Measurements from ENCODE around the gene FRMPD2. TPM values are rescaled to one million over a fixed set of nuclear protein-coding genes. Genes with fewer than 3 reads are reported as not detected.

The FRMPD2 gene
- total RNA-seq, 1 experiment from 2014 or later = 1.3 TPM

DNA sequence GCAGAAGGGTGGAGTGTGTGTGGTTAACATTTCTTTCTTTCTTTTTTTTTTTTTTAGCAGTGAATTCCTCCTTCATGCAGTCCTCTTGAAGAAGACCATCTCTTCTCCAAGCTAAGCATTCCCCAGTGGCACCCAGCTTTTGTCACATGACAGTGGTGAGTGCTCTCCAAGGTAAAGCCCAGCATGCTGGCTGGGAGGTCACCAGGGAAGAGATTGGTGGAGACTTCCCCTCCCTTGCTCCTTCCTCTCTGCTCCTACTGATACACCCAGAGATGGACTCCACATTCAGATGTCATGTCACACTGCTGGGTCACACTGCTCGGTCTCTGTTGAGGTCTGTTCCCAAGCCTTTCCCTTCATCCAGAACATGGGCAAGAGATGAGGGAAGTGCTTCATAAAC lies 55.3 kb downstream of the FRMPD2 start:
- H3K36me3 Mint-ChIP-seq (ENCODE audit: insufficient read depth, unreplicated experiment) = no peaks in the 10 kb centered on the region
- BruUV-seq (replicated peaks) = no TSS peak
- TF ChIP-seq, protein P1, sequence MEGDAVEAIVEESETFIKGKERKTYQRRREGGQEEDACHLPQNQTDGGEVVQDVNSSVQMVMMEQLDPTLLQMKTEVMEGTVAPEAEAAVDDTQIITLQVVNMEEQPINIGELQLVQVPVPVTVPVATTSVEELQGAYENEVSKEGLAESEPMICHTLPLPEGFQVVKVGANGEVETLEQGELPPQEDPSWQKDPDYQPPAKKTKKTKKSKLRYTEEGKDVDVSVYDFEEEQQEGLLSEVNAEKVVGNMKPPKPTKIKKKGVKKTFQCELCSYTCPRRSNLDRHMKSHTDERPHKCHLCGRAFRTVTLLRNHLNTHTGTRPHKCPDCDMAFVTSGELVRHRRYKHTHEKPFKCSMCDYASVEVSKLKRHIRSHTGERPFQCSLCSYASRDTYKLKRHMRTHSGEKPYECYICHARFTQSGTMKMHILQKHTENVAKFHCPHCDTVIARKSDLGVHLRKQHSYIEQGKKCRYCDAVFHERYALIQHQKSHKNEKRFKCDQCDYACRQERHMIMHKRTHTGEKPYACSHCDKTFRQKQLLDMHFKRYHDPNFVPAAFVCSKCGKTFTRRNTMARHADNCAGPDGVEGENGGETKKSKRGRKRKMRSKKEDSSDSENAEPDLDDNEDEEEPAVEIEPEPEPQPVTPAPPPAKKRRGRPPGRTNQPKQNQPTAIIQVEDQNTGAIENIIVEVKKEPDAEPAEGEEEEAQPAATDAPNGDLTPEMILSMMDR (IDR thresholded peaks at IDR 0.05; ENCODE audit: unreplicated experiment) = no peak
- ChIA-PET POLR2A (interaction anchor here (0.9 kb wide), 1 partner anchor 12 kb away, joined by 3 read pairs; no protein-coding TSS in a partner anchor), CTCF (interaction anchor here (0.7 to 1.0 kb wide), 2 partner anchors 24 to 73 kb away, joined by 3 read pairs; no protein-coding TSS in a partner anchor)
- no peaks in the 10 kb centered on the region for H3K9me3 Mint-ChIP-seq (ENCODE audit: unreplicated experiment)
- H3K4me1 Mint-ChIP-seq (ENCODE audit: insufficient read depth, unreplicated experiment) = peaks cover 12% of the 10 kb centered on the region
- DNase-seq (ENCODE audit: unreplicated experiment) = no peak
- no peak overlapping the region for H3K4me3 Mint-ChIP-seq (ENCODE audit: unreplicated experiment)
- intact Hi-C loops (cut with micrococcal nuclease) = no loop called here
- no peak overlapping the region for H3K27ac Mint-ChIP-seq (ENCODE audit: low read depth, unreplicated experiment)
- H3K27me3 Mint-ChIP-seq (ENCODE audit: insufficient read depth, unreplicated experiment) = peaks cover 47% of the 10 kb centered on the region

DNA sequence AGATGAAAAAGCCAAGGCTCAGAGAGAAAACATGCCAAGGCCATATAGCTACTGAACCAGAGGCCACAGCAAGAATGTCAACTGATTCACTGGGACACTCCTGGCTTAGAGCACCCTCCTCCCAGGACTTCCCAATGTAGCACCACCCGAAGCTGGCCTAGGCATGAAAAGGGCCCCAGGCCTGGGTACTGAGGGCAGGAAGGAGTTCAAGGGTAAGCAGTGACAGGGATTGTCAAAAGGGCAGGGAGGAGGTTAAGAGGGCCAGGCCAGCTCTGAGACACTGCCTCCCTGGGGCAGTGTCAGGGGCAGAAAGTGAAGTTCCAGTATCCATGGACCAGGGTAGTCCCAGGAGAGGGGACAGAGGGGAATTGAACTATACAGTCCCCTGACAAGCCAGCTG lies 57.8 kb downstream of the FRMPD2 start:
- no peak overlapping the region for H3K4me3 Mint-ChIP-seq (ENCODE audit: unreplicated experiment)
- DNase-seq (ENCODE audit: unreplicated experiment) = no peak
- H3K9me3 Mint-ChIP-seq (ENCODE audit: unreplicated experiment) = no peaks in the 10 kb centered on the region
- POLR2A ChIA-PET = no interaction called here
- no peaks in the 10 kb centered on the region for H3K36me3 Mint-ChIP-seq (ENCODE audit: insufficient read depth, unreplicated experiment)
- H3K27ac Mint-ChIP-seq (ENCODE audit: low read depth, unreplicated experiment) = no peak overlapping the region
- intact Hi-C loops (cut with micrococcal nuclease) = no loop called here
- TF ChIP-seq, protein P1 (IDR thresholded peaks at IDR 0.05; ENCODE audit: unreplicated experiment) = no peak
- H3K4me1 Mint-ChIP-seq (ENCODE audit: insufficient read depth, unreplicated experiment) = peaks cover 12% of the 10 kb centered on the region
- peaks cover 56% of the 10 kb centered on the region for H3K27me3 Mint-ChIP-seq (ENCODE audit: insufficient read depth, unreplicated experiment)
- CTCF ChIA-PET = interaction anchor here (0.9 to 1.2 kb wide), 4 partner anchors 9 to 73 kb away, joined by 3 to 4 read pairs (median 3); no protein-coding TSS in a partner anchor
- BruUV-seq (replicated peaks) = no TSS peak

DNA sequence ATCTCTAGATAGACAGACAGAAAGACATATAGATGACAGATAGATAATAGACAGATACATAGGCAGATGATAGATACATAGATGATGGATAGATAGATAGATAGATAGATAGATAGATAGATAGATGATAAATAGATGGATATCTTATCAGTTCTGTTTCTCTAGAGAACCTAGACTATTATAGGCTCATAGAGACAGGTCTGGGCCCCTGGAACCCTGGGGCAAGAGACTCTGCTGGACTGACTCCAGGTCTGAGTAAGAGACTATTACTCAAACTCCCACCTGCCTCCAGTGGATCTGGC lies 58.3 kb downstream of the FRMPD2 start:
- Mint-ChIP-seq H3K4me3 (ENCODE audit: unreplicated experiment) (no peak overlapping the region), H3K36me3 (ENCODE audit: insufficient read depth, unreplicated experiment) (no peaks in the 10 kb centered on the region), H3K27ac (ENCODE audit: low read depth, unreplicated experiment) (no peak overlapping the region), H3K27me3 (ENCODE audit: insufficient read depth, unreplicated experiment) (peaks cover 56% of the 10 kb centered on the region), H3K9me3 (ENCODE audit: unreplicated experiment) (no peaks in the 10 kb centered on the region), H3K4me1 (ENCODE audit: insufficient read depth, unreplicated experiment) (peaks cover 12% of the 10 kb centered on the region)
- ChIA-PET CTCF (interaction anchor here (0.8 to 1.2 kb wide), 2 partner anchors 11 to 13 kb away, joined by 3 to 7 read pairs; no protein-coding TSS in a partner anchor), POLR2A (interaction anchor here (0.6 kb wide), 1 partner anchor 312 kb away, joined by 3 read pairs; no protein-coding TSS in a partner anchor)
- intact Hi-C loops (cut with micrococcal nuclease) = no loop called here
- TF ChIP-seq, protein P1 (IDR thresholded peaks at IDR 0.05; ENCODE audit: unreplicated experiment) = no peak
- peak; percentile 30 for DNase-seq (ENCODE audit: unreplicated experiment)
- no TSS peak for BruUV-seq (replicated peaks)

DNA sequence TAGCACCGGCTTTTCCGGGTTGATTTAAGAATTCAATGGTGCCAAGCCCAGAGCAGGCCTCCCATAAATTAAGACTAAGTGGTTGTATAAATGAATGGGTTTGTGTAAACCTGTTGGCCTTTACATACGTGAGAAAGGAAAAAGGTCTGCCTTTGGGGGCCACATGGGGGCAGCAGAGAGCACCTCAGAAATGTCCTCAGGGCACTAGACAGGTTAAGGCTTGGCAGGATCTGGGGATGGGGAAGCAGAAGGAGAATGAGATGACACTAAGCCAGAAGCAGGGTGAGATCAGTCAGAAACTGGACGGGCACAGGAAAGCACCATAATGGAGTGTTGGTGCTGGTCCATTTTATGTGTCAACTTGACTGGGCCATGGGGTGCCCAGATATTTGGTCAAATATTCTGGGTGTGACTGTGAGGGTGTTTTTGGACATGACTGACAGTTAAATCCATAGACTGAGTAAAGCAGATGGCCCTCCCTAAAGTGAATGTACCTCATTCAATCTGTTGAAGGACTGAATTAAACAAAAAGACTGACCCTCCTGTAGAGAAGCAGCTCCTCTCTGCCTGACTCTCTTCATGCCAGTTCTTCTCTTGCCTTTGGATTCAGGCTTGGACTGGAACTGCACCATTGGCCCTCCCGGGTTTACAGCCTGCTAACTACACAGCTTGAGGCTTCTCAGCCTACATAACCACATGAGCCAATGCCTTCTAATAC lies 58.9 kb downstream of the FRMPD2 start:
- Mint-ChIP-seq H3K36me3 (ENCODE audit: insufficient read depth, unreplicated experiment) (no peaks in the 10 kb centered on the region), H3K4me1 (ENCODE audit: insufficient read depth, unreplicated experiment) (peaks cover 12% of the 10 kb centered on the region), H3K27ac (ENCODE audit: low read depth, unreplicated experiment) (no peak overlapping the region), H3K27me3 (ENCODE audit: insufficient read depth, unreplicated experiment) (peaks cover 51% of the 10 kb centered on the region), H3K4me3 (ENCODE audit: unreplicated experiment) (no peak overlapping the region), H3K9me3 (ENCODE audit: unreplicated experiment) (no peaks in the 10 kb centered on the region)
- TF ChIP-seq, protein P1 (IDR thresholded peaks at IDR 0.05; ENCODE audit: unreplicated experiment) = peak; percentile 70
- intact Hi-C loops (cut with micrococcal nuclease) = loop anchor here (1.0 kb wide), 1 partner anchor 74 kb away; no protein-coding TSS in a partner anchor
- DNase-seq (ENCODE audit: unreplicated experiment) = peak; percentile 79
- ChIA-PET CTCF (interaction anchor here (0.7 to 1.2 kb wide), 5 partner anchors 11 to 71 kb away, joined by 3 to 7 read pairs (median 3); no protein-coding TSS in a partner anchor), POLR2A (interaction anchor here (0.6 kb wide), 1 partner anchor 312 kb away, joined by 3 read pairs; no protein-coding TSS in a partner anchor)
- BruUV-seq (replicated peaks) = no TSS peak

Measured in MCF 10A (cell line).